CD4-positive, alpha-beta T cell treated with Interferon alpha-2 for 1 hour (primary cell): Measurements from ENCODE around the gene WDR81.
"Not testable (repeated sequence)": the region's sequence is repeated elsewhere in the genome, so short reads cannot be mapped to it uniquely, and the experiment has no call there.

Experiments used
- DNase-seq, 2 donors: peaks; one replicate each; pipeline ENCODE4 v3.0.0-alpha.2; 2020 to 2022

The WDR81 gene

DNA sequence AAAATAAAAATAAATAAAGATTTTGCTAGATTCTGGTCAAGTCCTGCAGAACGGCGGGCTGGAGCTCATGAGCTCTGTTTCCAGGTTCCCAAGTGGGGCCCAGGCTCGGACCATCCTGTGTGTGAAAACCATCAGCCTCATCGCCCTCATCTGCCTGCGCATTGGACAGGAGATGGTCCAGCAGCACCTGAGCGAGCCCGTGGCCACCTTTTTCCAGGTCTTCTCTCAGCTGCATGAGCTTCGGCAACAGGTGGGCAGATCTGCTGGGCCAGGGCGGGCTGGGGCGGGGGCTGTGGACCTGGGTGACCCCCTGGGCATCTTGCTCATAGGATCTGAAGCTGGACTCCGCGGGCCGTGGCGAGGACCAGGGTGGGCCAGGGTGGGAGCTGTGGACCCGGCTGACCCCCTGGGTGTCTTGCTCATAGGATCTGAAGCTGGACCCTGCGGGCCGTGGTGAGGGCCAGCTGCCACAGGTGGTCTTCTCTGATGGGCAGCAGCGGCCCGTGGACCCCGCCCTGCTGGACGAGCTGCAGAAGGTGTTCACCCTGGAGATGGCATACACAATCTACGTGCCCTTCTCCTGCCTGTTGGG, 7.8 kb downstream of the WDR81 start:
- no peak for DNase-seq

DNA sequence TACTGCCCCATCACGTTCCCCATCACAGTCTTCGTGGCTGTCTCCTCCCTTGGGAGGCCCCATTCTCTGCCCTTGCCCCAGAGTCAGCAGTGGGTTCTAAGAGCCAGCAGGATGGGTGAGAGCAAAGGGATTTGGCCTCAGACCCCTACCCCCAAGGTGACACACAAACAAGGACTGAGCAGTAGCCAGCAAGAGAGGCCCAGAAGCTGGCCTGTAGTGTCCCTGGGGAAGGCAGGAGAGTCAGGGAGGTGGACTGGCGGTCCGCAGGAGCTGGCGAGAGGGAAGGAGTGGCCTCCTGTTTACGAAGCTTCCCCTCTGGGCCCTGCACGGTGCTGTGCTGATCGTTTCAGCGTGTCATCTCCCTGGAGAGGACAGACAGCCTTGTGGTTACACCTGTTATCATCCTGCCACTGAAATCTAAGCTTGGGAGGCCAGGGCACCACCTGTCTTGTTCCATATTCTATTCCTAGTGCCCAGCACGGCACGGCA, 8.4 kb downstream of the WDR81 start:
- DNase-seq: no peak

DNA sequence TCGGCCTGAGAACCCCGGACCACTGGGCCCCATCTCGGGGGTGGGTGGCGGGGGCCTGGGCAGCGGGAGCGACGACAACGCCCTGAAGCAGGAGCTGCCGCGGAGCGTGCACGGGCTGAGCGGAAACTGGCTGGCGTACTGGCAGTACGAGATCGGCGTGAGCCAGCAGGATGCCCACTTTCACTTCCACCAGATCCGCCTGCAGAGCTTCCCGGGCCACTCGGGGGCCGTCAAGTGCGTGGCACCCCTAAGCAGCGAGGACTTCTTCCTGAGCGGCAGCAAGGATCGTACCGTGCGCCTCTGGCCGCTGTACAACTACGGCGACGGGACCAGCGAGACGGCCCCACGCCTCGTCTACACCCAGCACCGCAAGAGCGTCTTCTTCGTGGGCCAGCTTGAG, 9.3 kb downstream of the WDR81 start:
- DNase-seq: no peak

DNA sequence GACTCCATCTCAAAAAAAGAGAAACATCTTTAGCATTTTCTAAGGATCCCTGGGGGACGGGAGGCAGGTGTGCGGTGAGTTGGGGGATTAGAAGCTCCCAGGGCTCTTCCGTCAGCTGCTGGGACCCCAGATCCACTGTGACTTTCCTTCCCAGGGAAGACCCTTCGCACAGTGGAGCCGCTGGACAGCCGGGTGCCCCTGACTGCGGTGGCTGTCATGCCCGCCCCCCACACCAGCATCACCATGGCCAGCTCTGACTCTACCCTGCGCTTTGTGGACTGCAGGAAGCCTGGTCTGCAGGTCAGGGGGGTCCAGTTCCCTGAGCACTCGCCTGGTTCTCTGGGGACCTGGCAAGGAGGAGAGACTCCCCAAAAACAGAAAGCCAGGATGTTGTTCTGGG, 10.9 kb downstream of the WDR81 start:
- no peak for DNase-seq

DNA sequence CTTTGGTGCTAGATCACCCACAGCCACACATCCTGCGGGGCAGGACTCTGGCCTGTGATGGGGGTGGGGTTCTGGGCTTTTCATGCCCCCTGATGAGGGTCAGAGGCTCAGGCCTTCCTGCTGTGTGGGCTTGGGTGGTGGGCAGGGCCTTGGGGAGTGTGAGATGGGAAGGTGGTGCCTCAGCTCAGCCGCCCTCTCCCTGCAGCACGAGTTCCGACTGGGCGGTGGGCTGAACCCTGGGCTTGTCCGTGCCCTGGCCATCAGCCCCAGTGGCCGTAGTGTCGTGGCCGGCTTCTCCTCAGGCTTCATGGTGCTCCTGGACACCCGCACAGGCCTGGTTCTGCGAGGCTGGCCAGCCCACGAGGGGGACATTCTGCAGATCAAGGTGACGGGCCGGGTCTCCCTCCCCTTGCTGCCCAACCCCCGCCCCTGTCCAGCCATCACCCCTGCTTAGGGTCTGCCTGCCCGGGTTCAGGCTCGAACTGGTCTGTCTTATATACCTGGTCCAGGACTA, 11.4 kb downstream of the WDR81 start:
- no peak for DNase-seq

DNA sequence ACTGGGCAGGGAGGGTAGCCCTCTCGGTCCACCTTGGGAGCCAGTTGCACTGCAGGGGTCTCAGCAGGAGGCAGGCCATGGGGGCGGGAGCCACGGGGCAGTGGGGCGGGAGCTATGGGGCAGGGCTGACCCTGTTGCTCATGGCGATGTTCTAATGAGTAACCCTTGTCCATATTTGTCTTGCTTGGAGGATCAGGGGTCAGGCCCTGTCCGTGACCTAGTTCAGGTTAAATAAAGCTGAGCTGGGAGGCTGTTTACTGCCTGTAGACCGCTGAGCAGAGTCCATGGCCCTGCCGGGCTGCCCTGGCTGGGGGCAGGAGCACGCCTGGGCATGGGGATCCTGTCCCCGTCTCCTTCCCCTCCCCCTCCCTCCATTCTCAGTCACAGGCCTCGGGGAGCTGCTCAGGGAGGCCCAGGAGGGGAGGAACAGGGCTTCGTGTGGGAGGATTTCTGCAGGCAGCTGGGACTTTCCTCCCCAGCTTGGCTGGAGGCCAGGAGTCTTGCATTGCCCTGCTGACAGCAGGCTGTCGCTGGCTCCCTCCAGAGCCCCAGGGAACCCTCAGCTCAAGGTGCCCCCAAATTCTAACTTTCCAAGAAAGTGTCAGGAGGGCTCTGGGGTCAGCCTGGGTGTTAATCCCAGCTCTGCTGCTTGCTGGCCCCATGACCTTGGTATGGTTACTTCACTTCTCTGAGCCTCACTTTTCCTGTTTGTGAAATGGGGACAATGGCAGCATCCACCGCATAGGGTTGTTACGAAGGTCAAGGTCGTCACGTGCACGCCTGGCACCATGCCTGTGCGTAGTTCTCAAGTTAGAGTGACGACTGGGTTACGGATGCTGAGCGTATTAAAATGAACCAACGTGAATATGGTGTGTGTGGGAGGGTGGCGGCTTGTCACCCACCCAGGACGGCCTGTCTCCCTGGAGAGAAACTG, 12.1 kb downstream of the WDR81 start:
- peak in 1 of 2 donors; percentile 27 for DNase-seq

DNA sequence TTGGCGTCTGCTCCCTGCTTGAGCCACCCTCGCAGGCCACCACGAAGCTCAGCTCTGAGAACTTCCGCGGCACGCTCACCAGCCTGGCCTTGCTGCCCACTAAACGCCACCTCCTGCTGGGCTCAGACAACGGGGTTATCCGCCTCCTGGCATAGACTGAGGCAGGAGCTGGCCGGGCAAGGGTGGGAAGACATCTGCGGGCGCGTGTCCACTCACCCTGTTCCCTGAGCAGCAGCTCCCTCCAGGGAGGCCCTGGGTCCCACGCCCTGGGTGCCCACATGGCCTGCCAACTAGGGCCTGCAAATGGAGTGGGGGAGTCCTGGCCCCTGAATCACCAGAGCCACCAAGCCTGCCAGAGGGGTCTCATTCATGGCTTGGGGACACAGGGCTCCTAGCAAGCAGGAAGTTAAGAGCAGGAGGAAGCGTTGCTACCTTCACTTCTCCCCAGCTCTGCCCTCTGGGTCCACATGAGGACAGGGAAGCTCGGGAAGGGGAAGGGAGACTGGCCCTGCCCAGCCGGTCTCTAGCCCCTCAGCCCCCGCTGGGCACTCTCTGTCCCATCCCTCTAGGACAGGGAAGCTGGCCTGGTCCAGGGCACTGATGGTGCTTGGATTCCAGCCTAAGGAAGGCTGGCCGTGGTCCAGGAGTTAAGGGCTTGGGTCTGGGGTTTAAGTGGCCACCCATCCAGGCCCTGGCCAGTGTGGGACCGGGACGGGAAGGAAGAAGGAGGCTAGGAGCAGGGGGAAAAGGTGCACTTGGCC, 13.2 kb downstream of the WDR81 start:
- DNase-seq: no peak

DNA sequence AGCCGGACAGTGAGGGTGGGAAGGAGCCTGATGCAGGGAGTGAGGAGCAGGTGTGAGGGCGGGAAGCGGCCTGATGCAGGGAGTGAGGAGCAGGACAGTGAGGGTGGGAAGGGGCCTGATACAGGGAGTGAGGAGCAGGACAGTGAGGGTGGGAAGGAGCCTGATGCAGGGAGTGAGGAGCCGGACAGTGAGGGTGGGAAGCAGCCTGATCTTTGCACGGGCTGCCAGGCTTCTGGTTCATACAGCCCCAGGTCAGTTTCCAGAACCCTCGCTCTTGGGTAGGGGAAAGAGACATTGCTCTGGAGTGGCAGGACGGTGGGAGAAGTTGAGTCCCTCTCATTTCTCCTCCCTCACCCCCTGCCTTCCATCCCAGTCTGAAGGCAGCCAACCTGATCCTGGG, 17.4 kb downstream of the WDR81 start:
- DNase-seq: not testable (repeated sequence)

DNA sequence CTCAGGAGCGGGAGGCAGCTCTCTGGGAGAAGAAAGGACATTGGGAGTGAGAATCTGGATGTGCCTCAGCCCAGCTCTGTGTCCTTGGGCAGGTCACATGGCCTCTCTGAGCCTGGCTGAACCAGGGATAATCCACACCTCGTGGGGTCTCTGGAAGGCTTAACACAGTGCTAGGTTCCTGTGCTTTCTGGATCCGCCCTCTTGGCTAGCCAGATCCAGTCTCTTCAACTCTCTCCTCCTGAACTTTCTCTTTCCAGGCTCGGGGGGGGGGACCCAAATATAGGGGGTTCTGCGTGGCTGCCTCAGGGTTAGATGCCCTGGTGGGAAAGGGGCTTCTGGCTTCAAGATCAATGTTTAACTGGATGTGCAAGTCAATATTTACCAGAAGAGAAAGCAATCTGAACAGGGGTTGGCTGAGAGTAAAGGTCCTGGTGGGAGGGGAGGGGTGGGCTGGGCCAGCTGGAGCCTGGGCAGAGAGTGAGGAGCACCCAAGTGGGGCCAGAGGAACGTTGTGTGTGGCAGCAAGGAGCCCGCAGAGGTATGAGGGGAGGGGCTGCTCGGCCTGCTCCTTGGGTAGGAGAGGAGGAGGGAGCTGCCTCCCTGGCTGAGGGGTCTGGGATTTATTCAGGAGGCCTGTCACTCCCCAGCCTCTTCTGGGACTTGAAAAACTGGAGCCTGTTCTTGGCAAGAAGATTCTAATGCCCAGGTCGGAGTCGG, 18.0 kb downstream of the WDR81 start, which contains the start of gene SERPINF2:
Gene SERPINF2 (plus strand): TSS at position 501 of the 717 bp plus-strand sequence. CDS start 2,125 bp downstream, outside the sequence.
- DNase-seq: no peak

DNA sequence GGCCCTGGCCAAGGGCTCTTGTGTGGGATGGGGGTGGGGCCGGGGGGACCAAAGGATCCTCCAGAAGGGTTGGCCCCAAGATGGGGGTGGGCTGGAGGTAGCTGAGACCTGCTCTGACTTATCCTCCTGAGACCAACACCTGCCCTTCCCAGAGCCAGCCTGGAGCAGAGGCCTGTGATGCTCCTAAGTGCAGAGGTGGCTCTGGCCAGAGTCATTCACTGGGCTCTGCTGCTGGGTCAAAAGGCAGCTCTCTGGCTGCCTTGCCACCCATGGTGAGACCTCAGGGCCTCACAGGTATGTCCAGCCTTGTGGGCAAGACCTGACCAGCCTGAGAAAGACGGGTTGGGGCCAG, 18.6 kb downstream of the WDR81 start:
- no peak for DNase-seq

DNA sequence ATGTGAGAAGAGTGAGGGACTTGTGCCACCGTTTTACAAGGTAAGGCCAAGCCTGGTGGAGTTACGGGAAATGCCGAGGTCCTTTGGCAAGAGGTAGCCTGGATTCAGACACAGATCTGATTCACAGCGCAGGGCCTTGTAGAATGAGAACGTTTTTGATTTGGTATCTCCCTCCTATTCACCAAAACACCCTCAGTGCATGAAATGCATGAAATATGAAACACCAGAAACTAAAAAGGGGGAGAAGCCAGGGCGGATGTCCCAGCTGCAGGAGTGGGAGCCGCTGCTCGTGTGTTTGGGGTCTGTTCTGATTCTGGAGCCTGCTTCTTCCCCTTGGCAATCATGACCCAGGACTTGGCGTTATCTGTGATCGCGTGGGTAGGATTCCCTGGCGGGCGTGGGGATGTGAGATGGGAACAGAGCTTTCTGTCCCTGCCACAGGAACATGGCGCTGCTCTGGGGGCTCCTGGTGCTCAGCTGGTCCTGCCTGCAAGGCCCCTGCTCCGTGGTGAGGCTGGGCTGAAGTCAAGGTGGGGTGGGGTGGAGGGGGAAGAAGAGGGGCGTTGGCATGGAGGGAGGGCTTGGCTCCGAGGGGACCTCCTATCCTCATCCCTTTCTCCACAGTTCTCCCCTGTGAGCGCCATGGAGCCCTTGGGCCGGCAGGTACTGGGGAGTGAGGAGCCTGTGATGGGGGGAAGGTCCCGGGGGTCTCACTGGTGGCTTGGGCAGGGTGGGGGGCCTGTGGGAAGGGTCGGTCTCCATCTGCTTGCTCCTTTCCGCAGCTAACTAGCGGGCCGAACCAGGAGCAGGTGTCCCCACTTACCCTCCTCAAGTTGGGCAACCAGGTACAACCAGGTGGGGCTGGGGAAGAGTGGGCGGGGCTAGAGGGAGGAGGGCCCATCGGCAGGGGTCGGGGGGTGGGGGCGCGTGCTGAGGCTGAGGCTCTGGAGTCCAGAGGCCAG, 20.3 kb downstream of the WDR81 start:
- no peak for DNase-seq

DNA sequence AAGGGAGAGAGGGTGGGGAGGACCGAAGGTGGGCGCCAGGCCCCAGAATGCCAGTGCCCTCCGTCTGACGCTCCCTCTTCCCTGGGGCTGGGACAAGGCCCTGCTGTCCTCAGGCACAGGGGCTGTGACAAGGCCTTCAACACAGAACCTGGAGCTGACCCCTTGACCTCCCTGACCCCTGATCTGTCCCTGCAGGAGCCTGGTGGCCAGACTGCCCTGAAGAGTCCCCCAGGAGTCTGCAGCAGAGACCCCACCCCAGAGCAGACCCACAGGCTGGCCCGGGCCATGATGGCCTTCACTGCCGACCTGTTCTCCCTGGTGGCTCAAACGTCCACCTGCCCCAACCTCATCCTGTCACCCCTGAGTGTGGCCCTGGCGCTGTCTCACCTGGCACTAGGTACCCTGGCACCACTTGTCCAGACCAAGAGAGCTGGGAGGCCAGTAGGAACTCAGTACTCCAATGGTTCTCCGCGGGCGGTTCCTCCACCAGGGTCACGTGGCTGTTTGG, 21.1 kb downstream of the WDR81 start:
- no peak for DNase-seq

DNA sequence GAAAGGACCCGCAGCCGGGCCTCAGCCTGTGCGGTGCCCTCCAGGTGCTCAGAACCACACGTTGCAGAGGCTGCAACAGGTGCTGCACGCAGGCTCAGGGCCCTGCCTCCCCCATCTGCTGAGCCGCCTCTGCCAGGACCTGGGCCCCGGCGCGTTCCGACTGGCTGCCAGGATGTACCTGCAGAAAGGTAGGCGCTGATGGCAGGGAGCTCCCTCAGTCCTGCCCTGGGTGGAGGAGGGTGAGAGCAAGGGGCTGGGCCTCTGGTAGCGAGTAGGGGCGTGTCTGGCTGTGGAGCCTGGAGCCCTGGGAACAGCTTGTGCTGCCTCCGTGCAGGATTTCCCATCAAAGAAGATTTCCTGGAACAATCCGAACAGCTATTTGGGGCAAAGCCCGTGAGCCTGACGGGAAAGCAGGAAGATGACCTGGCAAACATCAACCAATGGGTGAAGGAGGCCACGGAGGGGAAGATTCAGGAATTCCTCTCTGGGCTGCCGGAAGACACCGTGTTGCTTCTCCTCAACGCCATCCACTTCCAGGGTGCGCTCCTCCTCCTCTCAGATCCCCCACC, 22.6 kb downstream of the WDR81 start:
- no peak for DNase-seq

DNA sequence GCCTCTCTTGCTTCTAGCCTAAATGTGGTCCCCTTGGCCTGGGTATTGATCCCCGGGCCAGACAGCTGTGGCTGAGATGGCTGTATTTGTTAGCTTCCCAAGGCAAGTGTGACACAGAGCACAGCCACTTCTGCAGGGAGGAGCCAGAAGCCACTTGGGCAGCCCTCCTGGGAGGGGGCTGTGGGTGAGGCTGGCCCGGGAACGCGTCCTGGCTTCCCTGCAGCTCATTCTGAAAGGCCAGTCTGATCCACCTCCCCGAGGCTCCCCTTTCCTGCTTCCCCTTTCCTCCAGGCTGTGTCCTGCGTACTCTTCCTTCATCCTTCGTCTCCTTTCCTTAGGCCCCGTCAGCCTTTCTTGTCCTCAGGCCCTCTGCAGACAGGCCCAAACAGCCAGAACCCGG, 26.1 kb downstream of the WDR81 start:
- no peak for DNase-seq

DNA sequence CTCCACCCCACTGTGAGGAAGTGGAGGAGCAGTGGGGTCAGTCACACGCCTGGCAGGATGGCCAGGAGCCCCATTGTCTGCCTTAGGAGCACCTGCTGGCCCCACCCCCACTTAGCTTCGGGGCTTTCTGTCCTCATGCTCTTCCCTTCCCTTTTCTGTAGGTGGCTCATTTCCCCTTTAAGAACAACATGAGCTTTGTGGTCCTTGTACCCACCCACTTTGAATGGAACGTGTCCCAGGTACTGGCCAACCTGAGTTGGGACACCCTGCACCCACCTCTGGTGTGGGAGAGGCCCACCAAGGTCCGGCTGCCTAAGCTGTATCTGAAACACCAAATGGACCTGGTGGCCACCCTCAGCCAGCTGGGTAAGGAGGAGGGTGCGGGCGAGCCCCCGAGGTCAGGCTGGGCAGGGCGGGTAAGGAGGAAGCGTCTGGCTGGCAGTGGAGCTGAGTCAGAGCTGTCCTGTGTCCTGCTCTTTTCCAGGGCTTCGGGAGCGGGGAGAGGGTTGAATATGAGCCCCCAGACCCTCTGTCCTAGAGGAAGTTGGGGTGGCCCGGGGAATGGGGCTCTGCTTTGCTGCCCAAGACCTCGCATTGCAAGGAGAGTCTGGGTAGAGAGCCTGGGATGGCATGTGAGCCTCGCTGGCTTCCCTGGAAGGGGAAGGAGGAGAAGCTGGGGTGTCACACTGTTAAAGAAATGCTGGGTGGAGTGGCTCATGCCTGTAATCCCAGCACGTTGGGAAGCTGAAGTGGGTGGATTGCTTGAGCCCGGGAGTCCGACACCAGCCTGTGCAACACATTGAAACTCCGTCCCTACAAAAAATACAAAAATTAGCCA, 28.1 kb downstream of the WDR81 start:
- peak in 1 of 2 donors; percentile 17 for DNase-seq

DNA sequence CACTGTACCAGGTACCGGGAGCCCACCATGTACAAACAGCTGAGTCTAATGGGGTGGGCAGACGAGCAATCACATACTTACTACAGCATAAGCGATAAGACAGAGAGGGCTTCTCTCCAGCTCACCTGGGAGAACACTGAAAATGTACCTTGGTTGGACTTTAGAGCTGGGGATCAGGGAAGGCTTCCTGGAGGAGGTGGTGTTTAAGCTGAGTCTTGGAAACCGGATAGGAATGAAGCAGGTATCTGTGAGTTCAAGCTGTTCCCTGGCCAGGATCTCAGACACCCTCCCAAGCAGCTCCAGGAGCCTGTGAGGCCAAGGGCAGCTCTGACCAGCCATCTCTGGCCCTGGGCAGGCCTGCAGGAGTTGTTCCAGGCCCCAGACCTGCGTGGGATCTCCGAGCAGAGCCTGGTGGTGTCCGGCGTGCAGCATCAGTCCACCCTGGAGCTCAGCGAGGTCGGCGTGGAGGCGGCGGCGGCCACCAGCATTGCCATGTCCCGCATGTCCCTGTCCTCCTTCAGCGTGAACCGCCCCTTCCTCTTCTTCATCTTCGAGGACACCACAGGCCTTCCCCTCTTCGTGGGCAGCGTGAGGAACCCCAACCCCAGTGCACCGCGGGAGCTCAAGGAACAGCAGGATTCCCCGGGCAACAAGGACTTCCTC, 29.4 kb downstream of the WDR81 start:
- no peak for DNase-seq

DNA sequence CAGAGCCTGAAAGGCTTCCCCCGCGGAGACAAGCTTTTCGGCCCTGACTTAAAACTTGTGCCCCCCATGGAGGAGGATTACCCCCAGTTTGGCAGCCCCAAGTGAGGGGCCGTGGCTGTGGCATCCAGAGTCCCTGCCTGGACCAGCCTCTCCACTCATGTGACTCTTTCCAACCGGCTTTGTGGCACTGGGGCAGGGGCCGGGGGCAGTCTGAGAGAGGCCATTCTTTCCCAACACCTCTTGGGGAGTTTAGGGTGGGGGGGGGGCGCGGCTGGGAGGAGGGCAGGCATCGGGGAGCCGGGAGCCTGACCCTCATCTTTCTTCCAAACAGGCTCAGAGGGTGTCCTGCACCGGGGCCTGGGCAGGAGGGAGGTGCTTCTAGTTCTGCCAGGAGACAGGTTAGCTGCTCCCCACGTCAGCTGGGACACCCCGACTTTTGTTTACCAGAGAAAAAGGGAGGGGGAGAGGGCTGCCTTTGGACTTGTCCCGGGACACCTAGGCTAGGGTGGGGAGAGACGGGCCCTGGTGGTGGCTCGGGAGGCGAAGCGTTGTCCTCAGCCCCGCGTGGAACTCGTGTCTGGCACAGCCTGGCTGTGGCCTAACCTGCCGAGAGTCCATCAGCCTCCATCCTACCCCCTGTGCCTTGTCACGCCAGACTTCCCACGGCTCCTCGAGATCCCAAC, 30.1 kb downstream of the WDR81 start:
- DNase-seq: no peak

DNA sequence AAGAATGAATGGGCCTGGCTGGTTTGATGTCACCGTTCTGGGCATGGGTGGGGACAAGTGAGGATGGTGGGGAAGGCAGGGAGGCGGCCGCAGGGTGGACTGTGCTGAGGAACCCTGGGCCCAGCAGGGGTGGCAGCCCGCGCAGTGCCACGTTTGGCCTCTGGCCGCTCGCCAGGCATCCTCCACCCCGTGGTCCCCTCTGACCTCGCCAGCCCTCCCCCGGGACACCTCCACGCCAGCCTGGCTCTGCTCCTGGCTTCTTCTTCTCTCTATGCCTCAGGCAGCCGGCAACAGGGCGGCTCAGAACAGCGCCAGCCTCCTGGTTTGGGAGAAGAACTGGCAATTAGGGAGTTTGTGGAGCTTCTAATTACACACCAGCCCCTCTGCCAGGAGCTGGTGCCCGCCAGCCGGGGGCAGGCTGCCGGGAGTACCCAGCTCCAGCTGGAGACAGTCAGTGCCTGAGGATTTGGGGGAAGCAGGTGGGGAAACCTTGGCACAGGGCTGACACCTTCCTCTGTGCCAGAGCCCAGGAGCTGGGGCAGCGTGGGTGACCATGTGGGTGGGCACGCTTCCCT, 30.8 kb downstream of the WDR81 start:
- no peak for DNase-seq
